Embryonic facial prominence (tissue), 1 donor: Measurements from ENCODE around the gene MAP3K20.
"Not testable (repeated sequence)": the region's sequence is repeated elsewhere in the genome, so short reads cannot be mapped to it uniquely, and the experiment has no call there.

Source experiments
- DNase-seq: peaks from one replicate; pipeline ENCODE4 v3.0.0-alpha.2; 2016; ENCODE audit errors: extremely low spot score

MAP3K20 gene

DNA sequence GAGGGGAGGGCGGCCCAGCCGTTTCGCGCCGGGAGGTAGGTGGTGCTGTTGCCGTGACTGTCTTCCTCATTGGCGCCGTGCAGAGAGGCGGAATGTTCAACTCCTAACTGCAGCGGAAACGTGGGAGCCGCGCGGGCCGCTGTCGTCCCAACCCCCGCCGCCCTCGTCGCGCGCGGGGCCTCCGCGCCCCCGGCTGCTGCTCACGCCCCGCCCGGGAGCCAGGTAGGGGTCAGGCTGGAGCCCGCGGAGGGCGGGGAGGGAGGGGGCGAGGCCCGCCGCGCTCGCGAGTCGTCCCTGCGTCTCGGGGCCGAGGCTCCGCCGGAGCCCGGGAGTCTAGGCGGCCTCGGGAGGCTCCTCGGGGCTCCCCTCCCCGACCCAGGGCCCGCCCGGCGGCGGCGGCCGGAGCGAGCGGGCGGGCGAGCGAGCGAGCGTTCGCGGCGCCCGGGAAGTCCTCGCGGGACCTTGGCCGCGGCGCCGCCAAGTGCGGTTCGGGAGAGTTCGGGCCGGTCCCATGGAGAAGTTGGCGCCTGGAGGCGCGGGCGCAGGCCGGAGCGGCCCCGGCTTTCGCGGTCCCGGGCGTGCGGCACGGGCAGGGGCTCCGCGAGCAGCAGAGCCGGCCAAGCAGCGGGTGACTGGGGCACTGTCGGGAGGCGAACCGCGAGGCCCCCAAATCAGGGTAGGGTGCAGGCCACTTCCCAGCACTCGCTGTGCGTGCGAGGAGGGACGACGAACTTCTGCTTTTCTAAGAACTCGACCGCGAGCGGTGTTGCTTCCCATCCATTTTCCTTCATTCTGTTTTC is at the start of gene MAP3K20:
MAP3K20 (plus strand) TSS at position 66 of the 800 bp plus-strand sequence. CDS start 15,186 bp downstream, outside the sequence.
- peak; percentile 59 for DNase-seq

DNA sequence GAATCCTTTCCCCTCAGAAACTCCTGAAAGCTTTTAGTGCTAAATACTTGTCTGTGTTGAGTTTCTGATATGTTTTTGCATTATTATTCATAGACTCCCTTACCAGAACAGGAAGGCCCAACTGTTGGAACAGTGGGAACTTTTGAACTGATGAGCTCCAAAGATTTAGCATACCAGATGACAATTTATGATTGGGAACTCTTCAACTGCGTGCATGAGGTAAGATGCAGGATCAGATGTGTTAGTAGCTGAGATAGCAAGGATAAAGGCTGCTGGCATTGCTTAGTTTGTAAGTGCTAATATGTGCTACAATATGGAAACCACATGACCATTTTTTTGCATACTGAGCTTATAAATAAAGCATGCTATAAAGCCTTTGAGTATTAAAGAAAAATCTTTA is 49.2 kb upstream of the MAP3K20 start:
- no peak for DNase-seq

DNA sequence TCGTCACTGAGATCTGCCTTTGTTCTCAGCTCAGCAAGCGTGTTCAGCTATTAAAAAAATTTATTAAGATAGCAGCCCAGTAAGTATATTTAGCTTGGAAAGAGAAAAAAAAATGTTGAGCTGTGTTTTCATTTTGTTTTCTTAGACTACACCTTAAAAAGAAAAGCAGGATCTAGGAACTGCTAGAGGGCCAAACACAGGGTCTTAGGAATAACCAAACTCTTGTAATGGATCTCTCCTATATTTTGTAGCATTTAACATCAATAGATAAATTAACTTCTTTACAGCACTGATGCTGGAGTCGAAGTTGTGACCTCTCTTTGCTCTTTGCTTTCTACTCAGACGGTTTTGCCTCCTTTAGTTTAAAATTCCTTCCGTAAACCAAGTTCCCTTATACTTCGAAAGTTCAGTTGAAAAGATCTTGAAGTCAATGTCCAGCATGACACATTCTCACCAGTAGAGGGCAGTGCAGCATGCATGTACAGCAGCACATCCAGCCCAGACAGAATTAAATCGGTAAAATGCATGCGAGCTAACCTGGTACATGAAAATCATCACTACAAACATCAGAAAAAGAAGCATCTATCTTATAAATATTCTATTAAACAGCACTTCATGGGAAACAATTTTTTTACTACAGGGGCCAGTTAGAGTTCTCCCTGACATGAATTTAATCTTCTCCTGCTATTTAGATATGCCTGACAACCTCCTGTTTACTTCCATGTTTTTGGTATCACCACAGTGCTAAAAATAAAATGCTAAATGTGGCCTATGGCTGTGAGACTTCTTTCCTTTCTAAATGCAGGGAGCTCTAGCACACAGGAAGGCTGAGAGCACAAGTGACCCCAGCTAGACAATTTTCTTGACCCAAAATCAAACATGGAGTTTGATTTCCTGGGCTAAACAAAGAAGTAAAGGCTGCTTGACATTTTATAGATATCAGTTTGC is 48.2 kb upstream of the MAP3K20 start:
- peak; percentile 85 for DNase-seq

DNA sequence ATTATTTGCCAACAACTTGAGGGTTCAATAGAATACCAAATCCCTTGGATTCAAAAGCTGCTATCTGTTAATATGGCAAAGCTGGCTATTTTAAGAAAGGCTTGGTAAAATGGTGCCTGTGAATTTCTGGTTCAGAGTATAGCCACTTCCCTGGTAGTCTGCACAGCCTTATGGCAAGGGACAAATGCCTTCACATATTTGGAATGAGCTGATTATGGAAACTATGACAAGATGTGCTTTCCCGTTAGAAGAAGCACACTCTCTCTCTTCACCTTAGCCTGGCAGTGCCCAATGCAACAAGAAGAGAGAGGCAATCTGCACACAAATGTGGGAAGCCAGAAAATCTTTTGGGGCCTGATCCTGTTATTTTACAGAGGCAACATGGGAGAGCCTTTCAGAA is 47.5 kb upstream of the MAP3K20 start:
- no peak for DNase-seq

DNA sequence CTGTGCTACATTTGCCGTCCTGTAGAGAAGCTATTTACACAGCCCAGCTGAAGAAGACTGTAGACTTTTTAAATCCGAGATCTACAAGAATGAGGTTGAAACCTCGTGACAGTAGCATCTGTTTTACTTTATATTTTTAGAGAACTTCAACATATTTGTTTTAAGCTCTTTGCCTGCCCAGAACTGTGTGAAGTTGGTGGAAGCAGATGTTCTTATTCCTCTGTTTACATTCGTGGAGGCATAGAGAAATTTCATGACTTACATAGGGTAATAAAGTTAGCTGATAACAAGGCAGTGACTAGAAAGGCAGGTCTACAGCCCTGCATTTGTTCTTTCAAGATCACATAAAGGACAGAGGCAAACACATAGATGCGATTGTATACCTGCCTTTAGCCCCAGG is 47.0 kb upstream of the MAP3K20 start:
- DNase-seq: peak; percentile 42

DNA sequence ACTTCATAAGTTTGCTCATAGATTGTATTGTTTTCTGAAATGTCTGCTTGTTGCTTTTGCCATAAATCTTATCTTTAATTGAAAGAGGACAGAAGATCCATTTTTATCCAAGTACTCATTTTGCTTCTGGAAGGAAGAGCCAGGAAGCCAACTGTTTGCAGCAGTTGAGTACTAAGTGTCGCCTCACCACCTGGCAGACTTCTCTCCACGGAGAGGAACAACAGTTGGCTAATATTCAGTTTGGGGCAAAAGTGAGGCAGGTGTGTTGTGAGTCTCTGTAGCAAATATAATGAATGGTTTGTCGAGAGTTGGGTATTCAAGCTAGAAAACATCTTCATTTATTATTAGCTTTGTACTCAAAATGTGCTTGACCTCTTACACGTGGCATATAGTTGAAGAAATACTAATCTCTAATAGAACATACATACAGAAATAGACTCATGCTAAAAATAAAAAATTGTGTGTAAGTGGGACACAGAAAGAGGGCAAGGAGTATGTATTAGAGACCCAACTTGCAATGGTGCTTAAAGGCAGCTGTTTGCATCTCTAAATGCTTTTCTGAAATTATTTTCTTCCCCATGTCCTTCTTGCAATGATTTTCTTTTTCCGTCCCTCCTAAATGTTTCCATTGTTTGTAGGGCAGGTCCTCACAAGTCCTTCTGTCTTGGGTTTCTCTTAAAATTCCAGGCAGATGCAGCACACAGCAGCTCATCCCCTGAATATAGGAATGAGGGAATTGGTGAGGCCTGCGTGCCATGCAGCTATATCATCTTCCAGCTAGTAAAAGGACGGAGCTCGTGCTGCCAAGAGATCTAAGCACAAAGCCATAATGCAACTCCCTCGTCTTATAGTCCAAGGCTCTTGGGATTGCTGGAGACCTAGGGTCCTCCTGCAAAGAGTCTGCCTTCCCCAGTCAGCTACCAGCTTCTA is 44.8 kb upstream of the MAP3K20 start:
- DNase-seq: no peak

DNA sequence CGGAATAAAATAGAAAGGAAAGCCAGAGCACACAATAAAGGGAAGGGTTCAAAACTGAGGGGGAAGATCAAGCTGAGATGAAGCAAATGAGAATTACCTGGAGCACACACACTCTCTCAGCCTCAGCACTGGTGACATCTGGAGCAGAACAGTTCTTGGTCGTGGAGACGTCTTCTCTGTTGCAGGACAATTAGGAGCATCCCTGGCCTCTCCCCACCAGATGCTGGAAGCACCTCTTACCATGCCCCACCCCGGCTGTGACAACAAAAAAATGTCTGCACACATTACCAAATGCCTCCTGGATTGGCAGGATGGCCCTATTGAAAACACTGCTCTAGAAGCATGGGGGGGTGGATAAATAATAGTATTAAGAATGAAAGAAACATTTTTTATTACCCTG is 43.6 kb upstream of the MAP3K20 start:
- no peak for DNase-seq

DNA sequence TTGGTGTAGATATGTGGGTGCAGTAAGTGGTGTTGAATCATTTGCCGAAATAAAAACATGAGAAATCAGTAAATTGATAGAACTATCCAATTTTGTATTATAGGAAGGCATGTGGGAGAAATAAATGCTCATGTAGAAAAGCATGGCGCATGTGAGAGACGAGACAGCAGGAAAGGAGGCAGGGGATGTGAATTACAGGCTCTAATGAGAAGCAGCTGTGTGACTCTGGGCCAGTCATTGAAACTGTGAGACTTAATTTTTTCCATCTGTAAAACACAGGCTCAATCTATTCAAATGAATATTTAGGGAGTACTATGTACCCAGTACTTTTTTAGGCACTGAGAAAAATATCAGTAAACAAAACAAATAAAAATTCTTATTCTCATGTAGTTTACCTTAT is 42.6 kb upstream of the MAP3K20 start:
- no peak for DNase-seq

DNA sequence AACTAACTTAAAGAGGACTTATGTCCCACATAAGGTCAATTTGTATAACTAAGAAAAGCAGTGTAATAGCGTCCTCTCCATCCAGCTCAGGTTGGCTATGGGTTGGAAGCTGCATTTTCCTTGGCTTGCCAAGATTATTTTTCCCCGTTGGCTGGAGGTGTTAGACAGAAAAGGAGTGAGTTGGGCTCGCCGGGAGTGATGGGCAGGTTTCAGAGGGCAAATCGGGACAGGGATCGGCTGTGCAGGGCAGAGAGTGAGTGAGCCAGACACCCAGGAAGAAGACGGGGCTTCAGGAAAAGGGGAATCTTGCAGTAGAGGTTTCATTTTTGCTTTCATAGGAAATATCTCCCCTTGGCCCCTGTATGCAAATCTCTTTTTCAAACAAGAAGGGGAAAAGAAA is 41.5 kb upstream of the MAP3K20 start:
- DNase-seq: no peak

DNA sequence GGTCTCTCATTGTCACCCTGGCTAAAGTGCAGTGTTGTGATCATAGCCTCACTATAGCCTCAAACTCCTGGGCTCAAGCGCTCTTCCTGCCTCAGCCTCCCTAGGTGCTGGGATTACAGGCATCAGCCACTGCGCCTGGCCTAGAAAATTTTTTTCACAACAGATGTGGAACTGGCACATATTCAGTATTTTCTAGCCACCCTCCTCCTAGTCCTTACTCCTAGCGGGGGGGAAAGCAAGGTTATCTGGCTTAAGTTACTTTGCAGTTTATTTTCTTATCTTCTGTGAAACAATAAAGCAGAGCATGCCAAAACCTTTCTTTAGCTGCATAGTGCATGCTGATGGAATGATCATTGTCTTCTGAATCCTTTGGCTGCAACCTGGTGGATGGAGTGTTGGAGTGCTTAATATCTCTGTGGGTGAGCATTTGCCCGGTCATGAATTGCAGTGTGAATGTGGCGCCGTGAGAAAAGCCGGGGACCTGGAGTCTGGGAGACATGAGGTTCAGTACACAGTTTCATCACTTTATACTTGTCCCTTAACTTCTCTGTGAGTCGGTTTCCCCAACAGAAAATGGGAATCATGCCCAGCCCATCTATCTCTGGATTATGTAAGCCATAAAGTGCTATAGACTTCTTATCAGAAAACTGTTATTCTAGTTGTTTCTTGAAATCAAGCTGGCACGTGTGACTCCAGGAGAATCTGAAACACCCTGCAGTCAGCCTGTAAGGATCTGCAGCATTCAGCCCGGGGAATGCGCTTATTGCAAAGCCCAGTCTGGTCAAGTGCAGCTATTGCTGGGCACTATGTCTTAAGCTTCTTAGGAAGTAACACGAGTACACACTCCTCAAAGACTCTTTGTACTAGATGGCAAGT is 38.2 kb upstream of the MAP3K20 start:
- no peak for DNase-seq

DNA sequence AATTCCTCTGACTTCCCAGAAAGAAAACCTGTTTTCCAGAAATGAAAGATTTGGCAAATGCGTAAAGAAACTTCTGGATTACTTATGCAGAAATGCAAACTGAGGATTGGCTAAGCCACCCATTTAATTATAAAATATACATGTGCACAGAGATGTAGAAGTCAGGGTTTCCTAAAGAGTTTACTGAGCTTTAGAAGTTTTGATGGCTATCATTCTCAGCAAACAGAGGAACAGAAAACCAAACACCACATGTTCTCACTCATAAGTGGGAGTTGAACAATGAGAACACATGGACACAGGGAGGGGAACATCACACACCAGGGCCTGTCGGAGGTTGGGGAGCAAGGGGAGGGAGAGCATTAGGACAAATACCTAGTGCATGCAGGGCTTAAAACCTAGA is 37.4 kb upstream of the MAP3K20 start:
- not testable (repeated sequence) for DNase-seq

DNA sequence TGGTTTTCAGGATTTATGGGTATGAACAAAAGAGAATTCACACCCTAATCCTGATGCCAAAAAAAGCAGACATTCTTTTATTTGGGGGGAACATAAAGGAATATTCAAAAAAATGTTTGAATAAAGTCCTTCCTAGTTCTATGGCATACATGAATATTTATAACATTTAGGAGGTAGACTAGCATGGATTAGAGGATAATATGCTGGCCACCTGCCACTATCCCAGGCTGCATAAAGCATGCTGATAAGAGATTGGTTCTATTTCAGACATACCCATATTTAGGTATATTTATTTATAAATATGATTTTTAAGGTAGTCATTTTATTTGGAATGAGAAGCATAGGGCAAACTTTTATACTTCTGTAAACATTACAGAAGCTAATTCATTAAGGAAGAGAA is 34.9 kb upstream of the MAP3K20 start:
- DNase-seq: no peak

DNA sequence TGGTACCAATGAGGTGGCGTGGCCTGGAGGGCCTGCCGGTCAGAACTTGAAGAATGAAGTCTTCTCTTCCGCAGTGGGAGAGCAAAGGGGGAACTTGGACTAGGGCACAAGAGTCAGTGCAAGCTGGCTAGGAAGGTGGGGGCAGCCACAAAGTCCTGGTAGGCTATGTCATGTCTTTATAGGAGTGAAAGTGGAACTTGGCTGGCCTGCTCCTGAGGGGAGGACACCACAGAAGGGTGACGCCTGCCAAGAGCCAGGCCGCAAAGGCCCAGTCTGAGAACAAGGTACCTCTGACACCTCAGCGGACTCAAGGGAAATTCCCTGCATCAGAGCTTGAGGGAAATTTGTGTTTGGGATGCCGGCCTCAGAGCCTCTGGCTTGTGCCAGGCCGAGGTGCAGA is 32.2 kb upstream of the MAP3K20 start:
- DNase-seq: no peak

DNA sequence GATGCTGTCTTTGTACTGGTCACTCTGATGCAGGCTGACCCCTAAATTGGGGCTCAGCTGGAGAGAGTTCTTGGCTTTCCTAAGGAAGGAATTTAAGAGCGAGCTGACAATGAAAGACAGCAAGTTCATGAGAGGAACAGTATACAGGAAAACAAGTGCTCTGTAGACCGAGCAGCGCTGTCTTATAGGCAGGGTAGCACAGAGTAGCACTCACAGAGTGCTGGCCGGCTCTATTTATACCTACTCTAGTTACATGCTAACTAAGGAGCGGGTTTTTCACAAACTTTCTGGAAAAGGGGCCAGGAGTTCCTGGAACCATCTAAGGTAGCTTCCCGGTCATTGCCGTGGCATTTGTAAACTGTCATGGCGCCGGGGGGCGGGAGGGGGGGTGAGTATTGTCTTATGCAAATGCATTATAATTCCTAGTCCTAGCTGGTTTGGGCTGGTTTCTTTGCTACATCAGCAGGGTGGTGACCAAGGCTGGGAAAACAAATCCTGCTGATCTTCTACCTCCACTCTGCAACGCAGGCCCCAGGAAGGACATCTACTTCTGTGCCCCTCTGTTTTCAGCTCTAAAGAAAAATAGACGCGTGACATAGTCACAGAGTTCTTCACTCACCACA is 31.6 kb upstream of the MAP3K20 start:
- no peak for DNase-seq

DNA sequence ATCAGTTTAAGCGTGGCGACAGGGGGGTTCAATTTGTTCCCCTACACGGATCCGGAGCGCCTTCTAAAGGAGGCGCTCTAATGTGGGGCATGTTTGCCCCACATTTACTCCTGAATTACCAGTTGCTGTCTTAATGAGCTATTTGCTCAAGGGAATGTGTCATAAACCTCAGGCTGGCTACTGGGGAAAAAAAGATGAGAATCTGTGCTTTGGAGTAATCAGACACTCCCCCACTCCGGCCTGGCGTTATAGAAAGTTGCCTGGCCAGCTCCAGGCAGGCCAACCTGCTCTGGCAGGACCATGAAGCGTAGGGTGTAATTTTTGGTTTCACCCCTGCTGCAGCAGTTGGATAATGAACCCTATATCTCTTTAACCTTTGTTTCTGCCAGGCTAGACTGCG is 31.0 kb upstream of the MAP3K20 start:
- DNase-seq: no peak

DNA sequence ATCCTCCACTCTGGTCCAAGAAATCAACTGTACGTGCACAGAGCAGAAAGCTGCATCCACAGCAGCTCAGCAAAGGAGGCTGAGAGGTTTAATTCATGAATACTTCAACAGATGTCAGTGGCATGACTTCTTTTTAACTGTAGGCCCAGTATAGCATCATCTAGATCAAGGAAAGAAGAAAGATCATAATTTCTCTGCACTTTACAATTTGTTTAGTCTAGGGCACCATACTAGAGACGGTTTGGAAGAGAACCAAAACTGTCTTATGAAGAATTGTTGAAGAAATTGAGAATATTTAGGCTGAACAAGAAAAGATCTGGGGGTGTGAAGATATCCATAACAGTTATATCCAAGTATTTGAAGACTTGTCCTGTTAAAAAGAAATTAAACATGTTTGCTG is 30.5 kb upstream of the MAP3K20 start:
- DNase-seq: no peak

DNA sequence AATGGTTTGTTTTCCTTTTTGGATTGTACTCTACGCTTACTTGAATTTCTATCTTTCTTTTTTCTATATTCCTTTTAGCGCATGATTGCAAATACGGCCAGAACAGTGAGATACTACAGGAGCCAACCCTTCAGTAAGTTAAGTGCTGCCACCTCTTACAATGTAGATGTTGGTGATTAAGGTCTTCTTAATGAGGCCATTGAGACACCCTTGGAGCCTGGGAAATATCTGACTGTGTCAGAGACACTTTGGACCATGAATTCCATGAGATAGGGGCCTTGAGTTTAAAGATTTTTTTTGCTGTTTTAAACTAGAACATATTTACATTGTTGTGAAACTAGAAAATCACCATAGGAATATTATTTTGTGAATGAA is 27.1 kb upstream of the MAP3K20 start:
- no peak for DNase-seq

DNA sequence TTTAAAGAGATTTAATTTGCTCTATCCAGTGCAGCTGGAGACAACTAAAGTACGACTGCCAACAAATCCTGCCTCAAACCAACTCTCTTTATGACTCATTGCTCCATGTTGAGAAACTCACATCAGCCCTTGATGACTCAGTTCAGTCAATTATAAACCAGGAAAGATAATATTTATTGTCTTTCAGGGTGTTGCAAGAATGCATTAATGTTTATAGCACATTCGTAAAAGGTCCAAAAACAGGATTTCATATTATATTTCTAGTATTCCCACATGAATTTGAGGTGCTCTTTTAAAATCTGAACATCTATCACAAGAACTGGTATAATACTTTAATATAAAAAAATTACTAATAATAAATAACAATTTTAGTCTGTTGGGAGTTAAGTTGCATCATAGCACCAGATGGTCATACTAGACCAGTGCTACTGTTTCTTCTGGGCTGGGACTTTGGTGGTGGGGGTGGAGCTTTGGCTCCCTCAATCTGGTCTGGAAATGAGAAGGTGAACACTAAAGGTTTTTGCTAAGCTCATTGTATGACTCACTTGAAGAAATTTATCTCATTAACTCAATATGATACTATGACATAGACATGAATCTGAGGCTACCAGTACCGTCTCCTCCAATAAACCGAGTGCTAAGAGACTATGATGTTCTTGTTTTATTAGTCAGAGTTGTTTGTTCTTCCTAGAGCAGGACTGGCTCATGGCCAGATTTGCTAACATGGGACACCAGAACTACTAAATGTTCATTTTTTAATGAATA is 26.6 kb upstream of the MAP3K20 start:
- DNase-seq: no peak

DNA sequence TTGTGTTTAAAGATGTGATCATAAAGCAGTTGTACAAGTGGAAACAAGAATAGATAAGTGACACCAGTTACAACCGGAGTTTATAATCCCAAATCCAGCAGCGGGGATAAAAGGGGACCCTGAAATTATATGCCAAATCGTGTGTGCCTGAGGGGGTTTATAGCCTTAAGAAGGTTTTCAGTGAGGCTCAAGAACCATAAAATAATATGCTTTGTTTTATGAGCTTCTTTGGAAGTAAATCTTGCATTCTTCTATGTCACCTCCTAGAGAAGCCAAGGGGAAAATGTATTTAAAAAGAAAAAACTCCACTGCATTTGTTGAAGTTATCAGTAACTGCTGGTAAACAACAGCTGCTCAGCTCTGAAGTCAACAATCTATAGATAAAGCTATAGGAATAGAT is 25.8 kb upstream of the MAP3K20 start:
- DNase-seq: no peak

DNA sequence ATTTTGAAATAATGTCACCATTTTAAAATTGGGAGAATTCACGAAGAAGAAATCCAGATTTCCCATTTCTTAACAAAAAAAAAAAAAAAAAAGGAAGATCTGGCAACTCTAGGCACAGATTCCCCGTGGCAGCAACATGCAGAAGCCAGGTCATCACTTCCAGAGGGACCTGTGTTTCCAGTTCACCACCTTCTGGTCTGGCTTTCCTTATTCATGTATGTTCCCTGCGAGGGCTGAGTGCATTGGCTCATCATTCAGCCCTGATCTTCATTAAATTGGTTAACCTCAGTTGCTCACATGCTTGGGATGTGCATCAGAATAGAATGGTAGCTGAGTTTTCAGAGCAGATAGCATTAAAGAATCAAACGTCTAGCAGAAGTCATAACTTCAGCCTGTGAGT is 25.0 kb upstream of the MAP3K20 start:
- DNase-seq: no peak
